CD4-positive, alpha-beta memory T cell (primary cell): ENCODE measurements around the gene C6orf132. TPM values are rescaled to one million over a fixed set of nuclear protein-coding genes. Genes with fewer than 3 reads are reported as not detected.
A peak's percentile ranks its signal among the peaks of the same experiment; 100 is the strongest.

Experiments
- CTCF ChIA-PET: fragments of 350-600 bp; sonication (Branson Sonifier 250); formaldehyde crosslinking; loops from one replicate; lab custom pipeline; 2021; ENCODE audit warnings: inconsistent platforms; ENCODE audit not compliant: partially characterized antibody; lab: Charles Lee
- POLR2A ChIA-PET: fragments of 350-600 bp; sonication (Branson Sonifier 250); formaldehyde crosslinking; loops from one replicate; lab custom pipeline; 2021; ENCODE audit not compliant: partially characterized antibody; lab: Charles Lee
- DNase-seq, 5 donors: peaks; one replicate each; pipeline versions ENCODE4 v3.0.0 to v3.0.0-alpha.2; 2020 to 2022; ENCODE audit warnings: mixed read lengths in 1 of 5
- H3K27ac ChIP-seq: one replicate; pipeline ENCODE4 v1.7.0; 2013; ENCODE audit warnings: low read depth, low read length
- H3K27me3 ChIP-seq: 2 replicates; pipeline ENCODE4 v1.7.0; 2013; ENCODE audit warnings: mild to moderate bottlenecking, low read length, moderate library complexity; ENCODE audit not compliant: insufficient read depth
- H3K36me3 ChIP-seq: 2 replicates; pipeline ENCODE4 v1.7.0; 2013; ENCODE audit warnings: mild to moderate bottlenecking, low read length, moderate library complexity; ENCODE audit not compliant: insufficient read depth
- H3K4me1 ChIP-seq: 2 replicates; pipeline ENCODE4 v1.7.0; 2013; ENCODE audit warnings: mild to moderate bottlenecking, low read length, moderate library complexity; ENCODE audit not compliant: insufficient read depth
- H3K4me3 ChIP-seq, 2 donors: one replicate each; pipeline ENCODE4 v1.7.0; 2013; ENCODE audit warnings: low read length in 2 of 2, mild to moderate bottlenecking in 1 of 2
- H3K9me3 ChIP-seq, 2 donors: one replicate each; pipeline ENCODE4 v1.7.0; 2013; ENCODE audit warnings: low read length in 2 of 2, control low read depth in 1 of 2; ENCODE audit not compliant: control insufficient read depth in 1 of 2
- H3K27ac Mint-ChIP-seq, 7 donors: one replicate each; pipeline ENCODE4 v1.8.0; 2020 to 2021; ENCODE audit warnings: mixed read lengths in 7 of 7, mild to moderate bottlenecking in 6 of 7, inconsistent platforms in 3 of 7, moderate library complexity in 3 of 7
- H3K27me3 Mint-ChIP-seq, 2 donors: one replicate each; pipeline ENCODE4 v1.8.0; 2020 to 2021; ENCODE audit warnings: mixed read lengths in 2 of 2
- H3K36me3 Mint-ChIP-seq, 2 donors: one replicate each; pipeline ENCODE4 v1.8.0; 2020 to 2021; ENCODE audit warnings: mixed read lengths in 2 of 2, inconsistent platforms in 1 of 2, mild to moderate bottlenecking in 1 of 2
- H3K4me1 Mint-ChIP-seq, 4 donors: one replicate each; pipeline ENCODE4 v1.8.0; 2020 to 2021; ENCODE audit warnings: mixed read lengths in 4 of 4, mild to moderate bottlenecking in 1 of 4
- H3K4me3 Mint-ChIP-seq, 8 donors: one replicate each; pipeline ENCODE4 v1.8.0; 2020 to 2021; ENCODE audit warnings: mixed read lengths in 8 of 8, mild to moderate bottlenecking in 7 of 8, moderate library complexity in 6 of 8, inconsistent platforms in 3 of 8
- H3K9me3 Mint-ChIP-seq, 8 donors: one replicate each; pipeline ENCODE4 v1.8.0; 2020 to 2021; ENCODE audit warnings: mixed read lengths in 8 of 8, mild to moderate bottlenecking in 5 of 8, inconsistent platforms in 3 of 8, moderate library complexity in 1 of 8
- intact Hi-C: fragments of 100-400 bp; cut with micrococcal nuclease; formaldehyde crosslinking; loops from one replicate; pipeline ENCODE4 v1.15.1; 2023
- polyA plus RNA-seq, 2 donors: library from polyadenylated mRNA; unstranded; fragments of 300-500 nt; fragmentation: Illumina TruSeq; gene quantifications; one replicate each; pipeline ENCODE4 v1.2.3, GENCODE V29; 2021
- total RNA-seq, 2 experiments: library from RNA; stranded (reverse); gene quantifications; one replicate each; pipeline ENCODE4 v1.2.3, GENCODE V29; 2021

C6orf132 gene
- total and polyA plus RNA-seq, 4 experiments from 2014 or later, result not detected

GRCh38 chr6:42100029-42100901, 42.2 kb downstream of the C6orf132 start:
- H3K9me3 Mint-ChIP-seq, result no peaks in the 10 kb centered on the region
- H3K36me3 ChIP-seq, result no peaks in the 10 kb centered on the region
- ChIA-PET CTCF (no interaction called here), POLR2A (no interaction called here)
- no peaks in the 10 kb centered on the region for H3K27me3 ChIP-seq
- H3K4me3 ChIP-seq, result no peak overlapping the region
- peaks cover 0 to 3% of the 10 kb centered on the region in 2 donors for H3K27me3 Mint-ChIP-seq
- DNase-seq, result no peak
- H3K27ac ChIP-seq, result no peak overlapping the region
- intact Hi-C loops, result no loop called here
- peaks cover 6% of the 10 kb centered on the region for H3K4me1 ChIP-seq
- H3K27ac Mint-ChIP-seq, result no peak overlapping the region
- no peak overlapping the region for H3K4me3 Mint-ChIP-seq
- H3K9me3 ChIP-seq, result no peaks in the 10 kb centered on the region
- peaks cover 0 to 14% (median 8%) of the 10 kb centered on the region in 4 donors for H3K4me1 Mint-ChIP-seq
- H3K36me3 Mint-ChIP-seq, result no peaks in the 10 kb centered on the region

GRCh38 chr6:42099340-42100028, 42.9 kb downstream of the C6orf132 start:
- no peak for DNase-seq
- peaks cover 0 to 3% of the 10 kb centered on the region in 2 donors for H3K27me3 Mint-ChIP-seq
- no peaks in the 10 kb centered on the region for H3K27me3 ChIP-seq
- intact Hi-C loops, result no loop called here
- ChIA-PET CTCF (interaction anchor here (1.7 kb wide), 1 partner anchor 10 kb away, joined by 3 read pairs; no protein-coding TSS in a partner anchor), POLR2A (no interaction called here)
- peaks cover 0 to 14% (median 8%) of the 10 kb centered on the region in 4 donors for H3K4me1 Mint-ChIP-seq
- H3K4me3 Mint-ChIP-seq, result no peak overlapping the region
- no peaks in the 10 kb centered on the region for H3K9me3 ChIP-seq
- H3K4me3 ChIP-seq, result no peak overlapping the region
- H3K27ac ChIP-seq, result no peak overlapping the region
- H3K9me3 Mint-ChIP-seq, result no peaks in the 10 kb centered on the region
- no peaks in the 10 kb centered on the region for H3K36me3 Mint-ChIP-seq
- H3K36me3 ChIP-seq, result no peaks in the 10 kb centered on the region
- no peak overlapping the region for H3K27ac Mint-ChIP-seq
- H3K4me1 ChIP-seq, result peaks cover 6% of the 10 kb centered on the region

- H3K27ac Mint-ChIP-seq, result no peak overlapping the region
- peaks cover 0 to 4% of the 10 kb centered on the region in 2 donors for H3K36me3 Mint-ChIP-seq
- H3K27me3 Mint-ChIP-seq, result peaks cover 0 to 3% of the 10 kb centered on the region in 2 donors
- no peak overlapping the region for H3K4me3 Mint-ChIP-seq
- no peak overlapping the region for H3K4me3 ChIP-seq
- H3K9me3 ChIP-seq, result no peaks in the 10 kb centered on the region
- no peaks in the 10 kb centered on the region for H3K4me1 ChIP-seq
- intact Hi-C loops, result no loop called here
- H3K36me3 ChIP-seq, result no peaks in the 10 kb centered on the region
- peaks cover 0 to 4% (median 0%) of the 10 kb centered on the region in 4 donors for H3K4me1 Mint-ChIP-seq
- H3K27ac ChIP-seq, result no peak overlapping the region
- ChIA-PET POLR2A (interaction anchor here (0.6 kb wide), 1 partner anchor 8 kb away, joined by 3 read pairs; no protein-coding TSS in a partner anchor), CTCF (interaction anchor here (1.2 to 1.8 kb wide), 2 partner anchors 8 to 451 kb away, joined by 3 to 7 read pairs; no protein-coding TSS in a partner anchor)
- DNase-seq, result no peak
- no peaks in the 10 kb centered on the region for H3K27me3 ChIP-seq
- H3K9me3 Mint-ChIP-seq, result no peaks in the 10 kb centered on the region
These were observed 46.5 kb downstream of the C6orf132 start for GRCh38 chr6:42095776-42096541.

GRCh38 chr6:42095094-42095493, 47.3 kb downstream of the C6orf132 start:
- Histone ChIP-seq H3K27ac (no peak overlapping the region), H3K36me3 (no peaks in the 10 kb centered on the region), H3K4me3 (no peak overlapping the region), H3K4me1 (no peaks in the 10 kb centered on the region), H3K9me3 (no peaks in the 10 kb centered on the region), H3K27me3 (no peaks in the 10 kb centered on the region)
- CTCF ChIA-PET, result interaction anchor here (1.8 kb wide), 1 partner anchor 9 kb away, joined by 7 read pairs; no protein-coding TSS in a partner anchor
- Mint-ChIP-seq H3K4me3 (no peak overlapping the region), H3K27ac (no peak overlapping the region), H3K27me3 (peaks cover 0 to 3% of the 10 kb centered on the region in 2 donors), H3K9me3 (no peaks in the 10 kb centered on the region), H3K4me1 (peaks cover 0 to 4% (median 0%) of the 10 kb centered on the region in 4 donors), H3K36me3 (peaks cover 0 to 4% of the 10 kb centered on the region in 2 donors)
- intact Hi-C loops, result no loop called here
- DNase-seq, result no peak
- POLR2A ChIA-PET, result no interaction called here

- H3K4me3 Mint-ChIP-seq, result no peak overlapping the region
These were observed 48.7 kb downstream of the C6orf132 start for GRCh38 chr6:42093582-42094329.

DNA sequence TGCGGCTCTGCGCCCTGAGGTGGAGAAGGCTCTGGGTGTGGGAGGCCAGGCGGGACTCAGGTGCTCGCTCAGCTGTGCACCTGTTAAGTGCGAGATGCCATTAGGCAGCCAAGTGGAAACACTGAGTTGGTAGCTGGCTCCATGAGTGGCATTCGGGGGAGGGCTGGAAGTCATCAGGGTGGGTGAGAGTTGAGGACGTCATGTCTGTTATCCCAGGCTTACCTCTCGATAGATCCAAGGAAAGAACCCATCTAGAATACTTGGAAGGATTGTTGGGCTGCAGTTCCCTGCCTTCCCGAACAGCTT, 50.7 kb downstream of the C6orf132 start:
- H3K27ac Mint-ChIP-seq, result peak overlapping the region in 3 of 7 donors; percentile 34 to 71 (median 46)
- CTCF ChIA-PET, result interaction anchor here (1.2 to 3.4 kb wide), 2 partner anchors 12 to 171 kb away, joined by 3 to 23 read pairs; partner anchors contain the start of genes BYSL and MED20

More at GRCh38 chr6:42093582-42094329, 48.7 kb downstream of the C6orf132 start:
- Histone ChIP-seq H3K27me3 (no peaks in the 10 kb centered on the region), H3K36me3 (no peaks in the 10 kb centered on the region), H3K4me3 (no peak overlapping the region), H3K4me1 (no peaks in the 10 kb centered on the region), H3K27ac (no peak overlapping the region), H3K9me3 (no peaks in the 10 kb centered on the region)
- no peak for DNase-seq
- Mint-ChIP-seq H3K27ac (peak overlapping the region in 1 of 7 donors; percentile 52), H3K9me3 (no peaks in the 10 kb centered on the region), H3K27me3 (peaks cover 0 to under 1% of the 10 kb centered on the region in 2 donors), H3K36me3 (peaks cover 0 to 4% of the 10 kb centered on the region in 2 donors), H3K4me1 (peaks cover 0 to 1% (median 0%) of the 10 kb centered on the region in 4 donors)
- intact Hi-C loops, result no loop called here
- ChIA-PET POLR2A (no interaction called here), CTCF (interaction anchor here (0.9 to 3.4 kb wide), 3 partner anchors 10 to 69 kb away, joined by 3 to 23 read pairs (median 3); no protein-coding TSS in a partner anchor)

More for the DNA sequence above, 50.7 kb downstream of the C6orf132 start:
- Histone ChIP-seq H3K36me3 (no peaks in the 10 kb centered on the region), H3K27me3 (no peaks in the 10 kb centered on the region), H3K4me3 (no peak overlapping the region), H3K4me1 (no peaks in the 10 kb centered on the region), H3K9me3 (no peaks in the 10 kb centered on the region), H3K27ac (no peak overlapping the region)
- Mint-ChIP-seq H3K36me3 (peaks cover under 1 to 4% of the 10 kb centered on the region in 2 donors), H3K4me3 (no peak overlapping the region), H3K4me1 (no peaks in the 10 kb centered on the region), H3K27me3 (no peaks in the 10 kb centered on the region), H3K9me3 (no peaks in the 10 kb centered on the region)
- DNase-seq, result no peak
- intact Hi-C loops, result no loop called here
- POLR2A ChIA-PET, result no interaction called here
